LNCaP clone FGC (cell line): ENCODE results near the gene SMAD4.
"Not testable (repeated sequence)": the region's sequence is repeated elsewhere in the genome, so short reads cannot be mapped to it uniquely, and the experiment has no call there.

Experiments
- DNase-seq: peaks from one replicate; pipeline ENCODE4 v3.0.0-alpha.2; 2011; ENCODE audit warnings: low read depth
- H3K4me3 ChIP-seq: 2 replicates; pipeline ENCODE4 v1.5.1; 2011; ENCODE audit warnings: mild to moderate bottlenecking, low read depth, low read length, control low read depth
- TF ChIP-seq, protein P1 (sequence below): IDR thresholded peaks from 2 replicates; pipeline ENCODE4 v1.5.1; 2012; ENCODE audit warnings: mild to moderate bottlenecking; ENCODE audit not compliant: control insufficient read depth, insufficient read depth; ENCODE audit errors: extremely low read depth

Gene SMAD4

DNA sequence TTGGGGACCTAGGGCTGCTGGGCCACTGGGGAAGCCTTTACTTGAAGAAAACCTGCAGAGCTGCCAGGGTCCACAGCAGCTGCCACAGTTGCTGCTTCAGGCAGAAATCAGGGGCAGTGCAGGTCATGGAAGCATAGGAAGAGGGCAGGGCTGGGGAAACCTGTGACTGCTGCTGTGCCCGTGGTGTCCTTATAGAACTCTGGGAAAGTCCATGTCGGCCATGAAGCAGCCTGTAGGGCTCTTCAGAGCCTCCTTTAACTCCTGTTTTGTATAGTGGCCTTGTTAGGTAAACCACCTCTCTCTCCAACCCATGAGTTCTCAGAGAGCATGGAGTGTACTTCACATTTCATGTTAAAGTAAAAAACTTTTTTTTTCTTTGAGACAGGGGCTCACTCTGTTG lies 62.1 kb downstream of the SMAD4 start:
- no peak for DNase-seq
- no peak overlapping the region for H3K4me3 ChIP-seq
- TF ChIP-seq, protein P1, sequence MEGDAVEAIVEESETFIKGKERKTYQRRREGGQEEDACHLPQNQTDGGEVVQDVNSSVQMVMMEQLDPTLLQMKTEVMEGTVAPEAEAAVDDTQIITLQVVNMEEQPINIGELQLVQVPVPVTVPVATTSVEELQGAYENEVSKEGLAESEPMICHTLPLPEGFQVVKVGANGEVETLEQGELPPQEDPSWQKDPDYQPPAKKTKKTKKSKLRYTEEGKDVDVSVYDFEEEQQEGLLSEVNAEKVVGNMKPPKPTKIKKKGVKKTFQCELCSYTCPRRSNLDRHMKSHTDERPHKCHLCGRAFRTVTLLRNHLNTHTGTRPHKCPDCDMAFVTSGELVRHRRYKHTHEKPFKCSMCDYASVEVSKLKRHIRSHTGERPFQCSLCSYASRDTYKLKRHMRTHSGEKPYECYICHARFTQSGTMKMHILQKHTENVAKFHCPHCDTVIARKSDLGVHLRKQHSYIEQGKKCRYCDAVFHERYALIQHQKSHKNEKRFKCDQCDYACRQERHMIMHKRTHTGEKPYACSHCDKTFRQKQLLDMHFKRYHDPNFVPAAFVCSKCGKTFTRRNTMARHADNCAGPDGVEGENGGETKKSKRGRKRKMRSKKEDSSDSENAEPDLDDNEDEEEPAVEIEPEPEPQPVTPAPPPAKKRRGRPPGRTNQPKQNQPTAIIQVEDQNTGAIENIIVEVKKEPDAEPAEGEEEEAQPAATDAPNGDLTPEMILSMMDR: no peak

- not testable (repeated sequence) for DNase-seq, H3K4me3 ChIP-seq
These were observed 63.0 kb downstream of the SMAD4 start for GRCh38 chr18:51092967-51093366.

DNA sequence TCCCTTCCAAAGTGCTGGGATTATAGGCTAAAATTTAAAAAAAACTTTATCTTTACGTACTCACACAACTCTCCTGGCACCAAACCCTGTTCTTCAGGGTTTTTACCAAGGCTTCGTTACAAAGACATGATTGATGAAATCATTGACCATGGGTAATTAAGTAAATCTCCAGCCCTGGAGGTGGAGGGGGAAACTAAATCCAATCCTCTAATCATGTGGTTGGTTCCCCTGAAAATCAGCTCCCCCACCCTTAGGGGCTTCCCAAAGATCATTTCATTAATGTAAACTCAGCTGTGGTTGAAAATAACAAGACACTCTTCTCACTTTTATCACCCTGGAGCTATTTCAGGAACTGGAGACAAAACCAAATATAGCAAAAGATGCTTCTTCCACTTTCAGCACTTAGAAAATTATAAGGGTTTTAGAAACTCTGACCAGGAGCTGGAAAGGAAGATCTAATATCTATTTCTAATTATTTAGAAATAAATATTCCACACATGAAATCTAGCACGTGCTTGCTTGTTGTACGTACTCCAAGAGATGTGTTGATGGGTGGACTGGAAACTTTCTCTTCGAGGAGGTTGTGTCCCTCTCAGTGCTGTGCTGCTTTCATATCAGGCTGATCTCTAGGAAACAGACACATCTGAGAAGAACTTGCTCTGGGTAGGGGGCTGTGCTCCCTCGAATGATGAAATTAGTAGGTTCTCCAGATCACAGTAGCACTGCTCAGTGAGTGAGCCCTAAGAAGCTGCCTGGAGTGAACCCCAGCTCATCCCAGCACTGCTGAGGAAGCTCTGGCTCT lies 67.2 kb downstream of the SMAD4 start:
- no peak for DNase-seq
- no peak overlapping the region for H3K4me3 ChIP-seq
- TF ChIP-seq, protein P1: no peak

- no peak for DNase-seq
- TF ChIP-seq, protein P1: no peak
- H3K4me3 ChIP-seq: no peak overlapping the region
These were observed 68.1 kb downstream of the SMAD4 start for GRCh38 chr18:51098082-51098481.

DNA sequence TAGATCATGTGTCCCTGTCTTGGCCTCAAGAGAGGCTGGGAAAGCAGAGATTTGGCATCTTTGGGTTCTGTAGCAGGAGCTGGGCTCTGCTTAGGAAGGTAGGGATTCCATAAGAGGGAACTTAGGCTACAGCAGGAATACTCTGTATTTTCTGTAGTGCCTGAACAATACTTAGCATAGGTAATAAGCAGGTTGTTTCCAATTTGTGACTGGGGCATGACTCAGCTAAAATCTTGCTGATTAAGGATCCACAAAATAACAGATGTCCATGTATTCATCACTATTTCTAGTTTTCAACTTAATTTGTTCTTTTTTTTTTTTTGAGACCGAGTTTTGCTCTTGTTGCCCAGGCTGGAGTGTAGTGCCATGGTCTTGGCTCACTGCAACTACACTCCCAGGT lies 68.5 kb downstream of the SMAD4 start:
- TF ChIP-seq, protein P1: no peak
- no peak for DNase-seq
- H3K4me3 ChIP-seq: no peak overlapping the region

DNA sequence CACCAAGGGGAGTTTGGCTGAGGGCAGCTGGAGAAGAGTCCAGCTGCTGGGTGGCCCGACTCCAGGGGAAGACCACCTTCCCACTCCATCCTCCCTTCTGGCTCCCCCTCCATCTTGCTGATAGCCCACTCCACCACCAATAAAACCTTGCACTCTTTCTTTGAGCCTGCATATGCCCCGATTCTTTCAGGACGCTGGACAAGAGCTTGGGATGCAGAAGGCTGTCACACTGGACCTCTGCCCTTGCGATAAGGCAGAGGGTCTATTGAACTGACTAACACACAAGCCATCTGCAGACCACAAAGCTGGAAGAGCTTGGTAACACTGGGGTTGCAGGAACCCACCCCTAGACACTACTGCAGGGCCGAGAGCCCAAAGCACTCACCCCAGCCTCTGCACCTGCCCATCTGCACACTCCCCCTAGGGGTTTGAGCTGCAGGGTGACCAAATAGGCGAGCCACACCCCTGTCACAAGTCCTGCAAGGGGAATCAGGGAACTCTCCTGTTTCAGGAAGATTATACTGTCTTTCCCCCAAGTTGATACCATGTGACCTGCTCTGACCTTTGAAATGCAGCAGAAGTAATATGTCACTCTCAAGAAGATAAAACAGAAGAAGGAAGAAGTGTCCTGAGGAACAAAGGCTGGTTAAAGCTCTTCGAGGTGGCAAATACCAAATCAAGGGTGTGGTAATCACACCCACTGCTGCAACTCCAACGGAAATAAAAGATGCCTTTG lies 70.5 kb downstream of the SMAD4 start:
- no peak overlapping the region for H3K4me3 ChIP-seq
- no peak for DNase-seq

DNA sequence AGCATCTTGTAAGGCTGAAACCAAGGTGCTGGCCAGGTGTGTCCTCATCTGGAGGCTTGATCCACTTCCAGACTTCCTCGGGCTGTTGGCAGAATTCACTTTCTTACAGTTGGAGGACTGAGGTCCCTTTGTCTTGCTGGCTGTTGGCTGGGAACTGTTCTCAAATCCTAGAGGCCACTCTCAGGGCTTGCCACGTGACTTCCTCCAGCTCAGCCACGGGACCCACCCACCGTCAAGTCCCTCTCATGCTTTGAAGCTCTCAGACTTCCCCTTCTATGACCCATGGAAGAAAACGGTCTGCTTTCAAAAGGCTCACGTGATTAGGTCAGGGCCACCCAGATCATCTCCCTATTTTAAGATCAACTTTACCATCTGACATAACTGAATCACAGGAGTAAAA lies 77.1 kb downstream of the SMAD4 start:
- no peak overlapping the region for H3K4me3 ChIP-seq

More for the DNA sequence above, 70.5 kb downstream of the SMAD4 start:
- TF ChIP-seq, protein P1: no peak

More for the DNA sequence above, 77.1 kb downstream of the SMAD4 start:
- TF ChIP-seq, protein P1: no peak
- DNase-seq: no peak
